Osteoblast (primary cell): ENCODE measurements around the gene KLF2. TPM values are rescaled to one million over a fixed set of nuclear protein-coding genes. Genes with fewer than 3 reads are reported as not detected.

Experiments used
- DNase-seq: peaks from one replicate; pipeline ENCODE4 v3.0.0; 2011; ENCODE audit warnings: low spot score, mixed read lengths; ENCODE audit not compliant: insufficient read length; ENCODE audit errors: missing footprints
- H2AFZ ChIP-seq: 2 replicates; pipeline ENCODE4 v1.6.0; 2011; ENCODE audit warnings: mild to moderate bottlenecking, low read length
- H3K27ac ChIP-seq: 2 replicates; pipeline ENCODE4 v1.5.1; 2011; ENCODE audit warnings: mild to moderate bottlenecking, low read depth, low read length, moderate library complexity
- H3K27me3 ChIP-seq: 2 replicates; pipeline ENCODE4 v1.6.0; 2012; ENCODE audit warnings: mild to moderate bottlenecking, control low read depth, inconsistent platforms, low read length, moderate library complexity; ENCODE audit not compliant: insufficient read depth
- H3K36me3 ChIP-seq: 2 replicates; pipeline ENCODE4 v1.5.1; 2011; ENCODE audit warnings: mild to moderate bottlenecking, low read length, control low read depth, moderate library complexity; ENCODE audit not compliant: insufficient read depth
- H3K4me1 ChIP-seq: 2 replicates; pipeline ENCODE4 v1.5.1; 2011; ENCODE audit warnings: mild to moderate bottlenecking, low read length, control low read depth, moderate library complexity; ENCODE audit not compliant: insufficient read depth
- H3K4me2 ChIP-seq: 2 replicates; pipeline ENCODE4 v1.6.0; 2011; ENCODE audit warnings: mild to moderate bottlenecking, low read length; ENCODE audit not compliant: insufficient read depth
- H3K4me3 ChIP-seq: fragments of 200-600 bp; sonication (generic); 3 replicates; pipeline ENCODE4 v1.5.1; 2012; ENCODE audit warnings: mild to moderate bottlenecking, low read length, inconsistent platforms; ENCODE audit not compliant: insufficient read depth
- H3K79me2 ChIP-seq: 2 replicates; pipeline ENCODE4 v1.6.0; 2012; ENCODE audit warnings: mild to moderate bottlenecking, low read length, control low read depth, inconsistent platforms; ENCODE audit not compliant: insufficient read depth
- H3K9me3 ChIP-seq: 2 replicates; pipeline ENCODE4 v1.5.1; 2011; ENCODE audit warnings: low read depth, low read length, control low read depth
- H4K20me1 ChIP-seq: 2 replicates; pipeline ENCODE4 v1.6.0; 2012; ENCODE audit warnings: mild to moderate bottlenecking, low read length, control low read depth; ENCODE audit not compliant: insufficient read depth
- total RNA-seq: library from RNA; depleted of rRNA; stranded (reverse); fragments of >200 nt; gene quantifications from 2 replicates; pipeline ENCODE4 v1.2.3, GENCODE V29; 2012
- TF ChIP-seq, protein P1 (sequence below): IDR thresholded peaks from 2 replicates; pipeline ENCODE4 v1.5.1; 2011; ENCODE audit warnings: mild to moderate bottlenecking, low read depth, low read length, moderate library complexity; ENCODE audit errors: extremely low read depth

The KLF2 gene
- total RNA-seq, 1 donor: 16.6 TPM

DNA sequence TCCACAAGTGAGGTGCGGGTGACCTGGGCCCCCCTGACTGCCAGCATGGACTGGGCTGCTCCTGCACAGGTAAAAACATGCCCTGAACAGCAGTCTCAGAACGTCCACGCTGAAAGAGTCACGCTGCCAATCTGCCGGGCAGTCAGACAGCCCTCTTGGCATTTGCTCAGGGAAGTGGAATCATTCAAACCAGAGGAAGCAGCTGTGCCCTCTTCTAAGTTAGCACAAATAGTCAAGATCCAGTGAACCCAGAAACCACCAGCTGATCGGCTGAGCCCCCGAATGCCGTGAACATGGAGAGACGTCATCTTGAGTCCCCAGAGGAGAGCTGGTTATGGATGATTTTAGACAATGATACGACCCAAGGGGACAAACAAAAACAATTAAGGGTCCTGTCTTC lies 34.4 kb downstream of the KLF2 start:
- no peaks in the 10 kb centered on the region for H3K9me3 ChIP-seq
- peak; percentile 78 for DNase-seq
- no peak overlapping the region for H2AFZ ChIP-seq
- H3K27ac ChIP-seq: no peak overlapping the region
- TF ChIP-seq, protein P1, sequence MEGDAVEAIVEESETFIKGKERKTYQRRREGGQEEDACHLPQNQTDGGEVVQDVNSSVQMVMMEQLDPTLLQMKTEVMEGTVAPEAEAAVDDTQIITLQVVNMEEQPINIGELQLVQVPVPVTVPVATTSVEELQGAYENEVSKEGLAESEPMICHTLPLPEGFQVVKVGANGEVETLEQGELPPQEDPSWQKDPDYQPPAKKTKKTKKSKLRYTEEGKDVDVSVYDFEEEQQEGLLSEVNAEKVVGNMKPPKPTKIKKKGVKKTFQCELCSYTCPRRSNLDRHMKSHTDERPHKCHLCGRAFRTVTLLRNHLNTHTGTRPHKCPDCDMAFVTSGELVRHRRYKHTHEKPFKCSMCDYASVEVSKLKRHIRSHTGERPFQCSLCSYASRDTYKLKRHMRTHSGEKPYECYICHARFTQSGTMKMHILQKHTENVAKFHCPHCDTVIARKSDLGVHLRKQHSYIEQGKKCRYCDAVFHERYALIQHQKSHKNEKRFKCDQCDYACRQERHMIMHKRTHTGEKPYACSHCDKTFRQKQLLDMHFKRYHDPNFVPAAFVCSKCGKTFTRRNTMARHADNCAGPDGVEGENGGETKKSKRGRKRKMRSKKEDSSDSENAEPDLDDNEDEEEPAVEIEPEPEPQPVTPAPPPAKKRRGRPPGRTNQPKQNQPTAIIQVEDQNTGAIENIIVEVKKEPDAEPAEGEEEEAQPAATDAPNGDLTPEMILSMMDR: no peak
- no peaks in the 10 kb centered on the region for H3K79me2 ChIP-seq
- no peaks in the 10 kb centered on the region for H3K4me1 ChIP-seq
- no peaks in the 10 kb centered on the region for H4K20me1 ChIP-seq
- H3K4me3 ChIP-seq: no peak overlapping the region
- no peak overlapping the region for H3K4me2 ChIP-seq
- H3K36me3 ChIP-seq: no peaks in the 10 kb centered on the region
- no peaks in the 10 kb centered on the region for H3K27me3 ChIP-seq

DNA sequence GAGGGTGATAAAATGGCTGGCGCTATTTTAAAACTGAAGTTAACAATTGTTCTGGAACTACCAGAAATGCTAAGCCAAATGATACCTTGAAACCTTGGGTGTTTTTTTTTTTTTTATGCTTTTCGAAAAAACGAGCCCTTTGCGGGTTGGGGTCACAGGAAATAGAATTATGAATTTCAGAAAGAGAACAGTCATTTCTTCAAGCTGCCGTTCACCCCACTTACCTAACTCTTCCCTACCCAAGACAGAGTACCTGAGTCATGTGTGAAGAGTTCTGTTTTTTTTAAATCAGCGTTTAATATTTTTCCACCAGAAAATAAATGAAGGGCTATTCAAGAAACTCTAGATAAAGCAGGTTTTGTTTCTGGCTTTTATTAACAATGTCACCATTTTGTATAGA lies 35.3 kb downstream of the KLF2 start:
- Histone ChIP-seq H3K9me3 (no peaks in the 10 kb centered on the region), H3K4me3 (no peak overlapping the region), H3K4me1 (no peaks in the 10 kb centered on the region), H4K20me1 (no peaks in the 10 kb centered on the region), H3K27me3 (no peaks in the 10 kb centered on the region), H2AFZ (no peak overlapping the region), H3K36me3 (no peaks in the 10 kb centered on the region), H3K4me2 (no peak overlapping the region), H3K27ac (no peak overlapping the region), H3K79me2 (no peaks in the 10 kb centered on the region)
- peak; percentile 53 for DNase-seq
- TF ChIP-seq, protein P1: no peak

DNA sequence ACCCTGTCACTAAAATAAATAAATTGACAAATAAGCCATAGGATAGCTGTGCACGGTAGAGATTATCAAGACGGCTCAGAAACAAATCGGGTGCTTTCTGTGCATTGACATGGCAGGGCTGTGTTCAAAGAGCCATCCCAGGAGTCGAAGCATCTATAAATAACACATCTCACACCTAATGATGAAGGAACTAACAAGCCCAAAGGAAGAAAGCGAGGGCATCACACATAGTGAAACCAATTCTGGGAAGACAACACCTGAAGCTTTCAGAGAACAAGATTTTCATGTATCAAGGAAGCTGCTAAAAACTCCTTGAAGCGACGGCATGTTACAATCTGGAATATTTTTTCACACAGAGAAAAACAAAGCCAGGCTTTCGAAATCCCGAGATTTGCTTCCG lies 36.1 kb downstream of the KLF2 start:
- Histone ChIP-seq H3K9me3 (no peaks in the 10 kb centered on the region), H3K27me3 (no peaks in the 10 kb centered on the region), H4K20me1 (no peaks in the 10 kb centered on the region), H2AFZ (no peak overlapping the region), H3K4me1 (no peaks in the 10 kb centered on the region), H3K36me3 (no peaks in the 10 kb centered on the region), H3K79me2 (no peaks in the 10 kb centered on the region), H3K4me2 (no peak overlapping the region), H3K4me3 (no peak overlapping the region), H3K27ac (no peak overlapping the region)
- no peak for DNase-seq
- TF ChIP-seq, protein P1: no peak

DNA sequence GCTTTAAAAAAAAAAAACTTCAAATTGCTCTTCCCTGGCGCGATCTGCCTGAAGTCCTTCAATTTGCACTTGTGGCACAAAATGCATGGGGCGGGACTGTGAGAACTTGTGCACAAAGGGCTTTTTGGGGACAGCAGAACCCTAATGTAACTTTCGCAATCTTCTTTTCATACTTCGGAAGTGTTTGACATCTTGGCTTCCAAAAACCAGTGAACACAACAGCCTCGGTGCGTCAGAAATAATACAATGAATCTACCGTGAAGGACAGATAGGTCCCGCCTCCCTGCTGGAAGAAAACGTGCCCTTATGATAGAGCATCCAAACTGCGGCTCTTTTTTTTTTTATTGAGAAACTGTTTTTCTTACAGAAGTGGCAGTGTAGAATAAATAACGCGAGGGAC lies 36.6 kb downstream of the KLF2 start:
- Histone ChIP-seq H3K27ac (no peak overlapping the region), H3K79me2 (no peaks in the 10 kb centered on the region), H3K4me2 (no peak overlapping the region), H3K36me3 (no peaks in the 10 kb centered on the region), H4K20me1 (no peaks in the 10 kb centered on the region), H3K4me3 (no peak overlapping the region), H3K4me1 (no peaks in the 10 kb centered on the region), H2AFZ (no peak overlapping the region), H3K27me3 (no peaks in the 10 kb centered on the region), H3K9me3 (no peaks in the 10 kb centered on the region)
- TF ChIP-seq, protein P1: no peak
- peak; percentile 19 for DNase-seq
